Neutrophil (primary cell): ENCODE measurements around the gene BACE1.
"Not testable (repeated sequence)": the region's sequence is repeated elsewhere in the genome, so short reads cannot be mapped to it uniquely, and the experiment has no call there.

ENCODE experiments used
- H3K27ac ChIP-seq: fragments of 200-600 bp; sonication (generic); 2 replicates; pipeline ENCODE4 v1.5.1; 2016; ENCODE audit warnings: mild to moderate bottlenecking, moderate library complexity
- H3K27me3 ChIP-seq: fragments of 200-600 bp; sonication (generic); 2 replicates; pipeline ENCODE4 v1.6.0; 2016; ENCODE audit warnings: mild to moderate bottlenecking
- H3K36me3 ChIP-seq: fragments of 200-600 bp; sonication (generic); 2 replicates; pipeline ENCODE4 v1.5.1; 2017
- H3K4me1 ChIP-seq, 2 experiments: fragments of 200-600 bp in 1 of 2; sonication (generic) in 1 of 2; 1 replicate in 1 of 2; 2 replicates in 1 of 2; pipeline versions ENCODE4 v1.5.1 to v1.6.1; 2013 to 2016; ENCODE audit warnings: low read depth in 1 of 2, low read length in 1 of 2, mild to moderate bottlenecking in 1 of 2, moderate library complexity in 1 of 2; ENCODE audit not compliant: control insufficient read depth in 1 of 2, insufficient read depth in 1 of 2
- H3K4me3 ChIP-seq, 2 experiments: fragments of 200-600 bp in 1 of 2; sonication (generic) in 1 of 2; 1 replicate in 1 of 2; 2 replicates in 1 of 2; pipeline ENCODE4 v1.5.1; 2013 to 2016; ENCODE audit warnings: low read depth in 1 of 2, low read length in 1 of 2, mild to moderate bottlenecking in 1 of 2, moderate library complexity in 1 of 2
- H3K9me3 ChIP-seq: fragments of 200-600 bp; sonication (generic); 2 replicates; pipeline ENCODE4 v1.5.1; 2016
- CTCF ChIP-seq: fragments of 200-600 bp; sonication (generic); IDR thresholded peaks from 2 replicates; pipeline ENCODE4 v1.5.1; 2016; ENCODE audit warnings: antibody characterized with exemption

BACE1 gene

GRCh38 chr11:117273550-117274289, 42.3 kb downstream of the BACE1 start:
- Histone ChIP-seq H3K4me3 (no peak overlapping the region), H3K4me1 (no peaks in the 10 kb centered on the region), H3K27ac (no peak overlapping the region), H3K27me3 (no peaks in the 10 kb centered on the region), H3K9me3 (no peaks in the 10 kb centered on the region), H3K36me3 (peaks cover 4% of the 10 kb centered on the region)
- TF ChIP-seq CTCF: no peak

- not testable (repeated sequence) for H3K4me3 ChIP-seq, H3K36me3 ChIP-seq, H3K4me1 ChIP-seq, H3K27ac ChIP-seq, H3K27me3 ChIP-seq, H3K9me3 ChIP-seq
Observed at GRCh38 chr11:117272175-117272574, 43.9 kb downstream of the BACE1 start.

GRCh38 chr11:117271208-117271607, 44.8 kb downstream of the BACE1 start:
- H3K9me3 ChIP-seq: no peaks in the 10 kb centered on the region
- H3K27me3 ChIP-seq: no peaks in the 10 kb centered on the region
- H3K4me3 ChIP-seq: no peak overlapping the region
- no peak for TF ChIP-seq CTCF
- H3K36me3 ChIP-seq: peaks cover 4% of the 10 kb centered on the region
- H3K27ac ChIP-seq: no peak overlapping the region
- no peaks in the 10 kb centered on the region for H3K4me1 ChIP-seq

GRCh38 chr11:117269856-117270255, 46.2 kb downstream of the BACE1 start:
- Histone ChIP-seq H3K4me1 (no peaks in the 10 kb centered on the region), H3K4me3 (no peak overlapping the region), H3K36me3 (no peaks in the 10 kb centered on the region), H3K27me3 (no peaks in the 10 kb centered on the region), H3K9me3 (no peaks in the 10 kb centered on the region), H3K27ac (no peak overlapping the region)
- TF ChIP-seq CTCF: no peak

GRCh38 chr11:117265745-117266144, 50.3 kb downstream of the BACE1 start:
- no peak for TF ChIP-seq CTCF
- peaks cover 12% of the 10 kb centered on the region for H3K36me3 ChIP-seq

GRCh38 chr11:117264624-117265323, 51.3 kb downstream of the BACE1 start:
- H3K36me3 ChIP-seq: peaks cover 17% of the 10 kb centered on the region
- not testable (repeated sequence) for H3K9me3 ChIP-seq, H3K4me1 ChIP-seq, H3K27ac ChIP-seq, H3K4me3 ChIP-seq, H3K27me3 ChIP-seq

More at GRCh38 chr11:117265745-117266144, 50.3 kb downstream of the BACE1 start:
- Histone ChIP-seq H3K4me3 (no peak overlapping the region), H3K27ac (no peak overlapping the region), H3K9me3 (no peaks in the 10 kb centered on the region), H3K27me3 (no peaks in the 10 kb centered on the region), H3K4me1 (no peaks in the 10 kb centered on the region)
